Lower leg skin (tissue), 3 donors: ENCODE data around the gene E2F1.

ENCODE experiments used
- CTCF ChIP-seq, 3 donors: fragments of 450-650 bp; IDR thresholded peaks; one replicate each; pipeline ENCODE4 v1.5.1; 2016; ENCODE audit warnings: antibody characterized with exemption in 3 of 3, mild to moderate bottlenecking in 3 of 3, moderate library complexity in 2 of 3
- POLR2A ChIP-seq, 2 donors: fragments of 450-650 bp; IDR thresholded peaks; one replicate each; pipeline ENCODE4 v1.6.1; 2016 to 2017; ENCODE audit warnings: antibody characterized with exemption in 2 of 2, mild to moderate bottlenecking in 1 of 2, moderate library complexity in 1 of 2

DNA sequence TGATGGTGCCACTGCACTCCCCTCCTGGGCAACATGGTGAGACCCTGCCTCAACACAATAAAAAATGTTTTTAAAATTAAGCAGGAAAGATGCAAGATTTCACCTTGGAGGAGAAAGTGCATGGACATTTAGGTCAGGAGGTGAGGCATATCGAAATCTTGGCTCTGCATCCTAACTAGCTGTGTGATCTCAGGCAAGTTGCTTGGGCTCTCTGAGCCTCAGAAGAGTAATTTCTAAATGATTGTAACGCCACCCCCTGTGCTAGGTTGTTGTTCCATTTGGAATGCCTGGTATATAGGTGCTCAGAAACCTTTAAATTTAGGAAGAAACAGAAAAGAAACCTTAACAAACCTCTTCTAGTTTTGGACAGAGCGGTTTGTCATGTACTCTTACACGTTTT, 60.0 kb downstream of the E2F1 start:
- TF ChIP-seq CTCF (IDR thresholded peaks at IDR 0.05) (no peak), POLR2A (IDR thresholded peaks at IDR 0.05) (no peak)
